GM19452 (cell line): ENCODE results near the gene VANGL2.
"Not testable (repeated sequence)": the region's sequence is repeated elsewhere in the genome, so short reads cannot be mapped to it uniquely, and the experiment has no call there.

Experiments
- ATAC-seq: cut with Tn5 transposase; IDR thresholded peaks from one replicate; pipeline ENCODE4 v1.9.1; 2021; ENCODE audit not compliant: unreplicated experiment

Gene VANGL2

GRCh38 chr1:160370561-160371345, 29.6 kb upstream of the VANGL2 start:
- no peak for ATAC-seq

- no peak for ATAC-seq
Measured at GRCh38 chr1:160371346-160371631, 29.1 kb upstream of the VANGL2 start.

- ATAC-seq: no peak
Measured at GRCh38 chr1:160371756-160372155, 28.6 kb upstream of the VANGL2 start.

GRCh38 chr1:160373696-160374095, 26.7 kb upstream of the VANGL2 start:
- no peak for ATAC-seq

GRCh38 chr1:160374306-160375110, 25.9 kb upstream of the VANGL2 start:
- ATAC-seq: no peak

GRCh38 chr1:160375788-160376524, 24.4 kb upstream of the VANGL2 start:
- no peak for ATAC-seq

- no peak for ATAC-seq
Measured at GRCh38 chr1:160376525-160377131, 23.7 kb upstream of the VANGL2 start.

- ATAC-seq: no peak
Measured at GRCh38 chr1:160377585-160378206, 22.7 kb upstream of the VANGL2 start.

GRCh38 chr1:160384812-160385211, 15.6 kb upstream of the VANGL2 start:
- not testable (repeated sequence) for ATAC-seq

GRCh38 chr1:160388406-160388805, 12.0 kb upstream of the VANGL2 start:
- ATAC-seq: not testable (repeated sequence)

- ATAC-seq: no peak
Measured at GRCh38 chr1:160394673-160395072, 5.7 kb upstream of the VANGL2 start.

GRCh38 chr1:160397651-160398050, 2.7 kb upstream of the VANGL2 start:
- ATAC-seq: no peak

GRCh38 chr1:160398823-160399222, 1.5 kb upstream of the VANGL2 start:
- ATAC-seq: no peak

- ATAC-seq: no peak
Measured at GRCh38 chr1:160399544-160400222, 681 bp upstream of the VANGL2 start.

- ATAC-seq: no peak
Measured at GRCh38 chr1:160400646-160401486, 502 bp downstream of the VANGL2 start.

- no peak for ATAC-seq
Measured at GRCh38 chr1:160401487-160401805, 1.1 kb downstream of the VANGL2 start.

- ATAC-seq: no peak
Measured at GRCh38 chr1:160402001-160402795, 1.8 kb downstream of the VANGL2 start.

- no peak for ATAC-seq
Measured at GRCh38 chr1:160403244-160403643, 2.9 kb downstream of the VANGL2 start.

GRCh38 chr1:160404094-160404493, 3.7 kb downstream of the VANGL2 start:
- no peak for ATAC-seq
